ENCODE measurements around the gene RYR3.

GRCh38 chr15:33586786-33587697 is 276.3 kb downstream of the RYR3 start:
- TF ChIP-seq UBTF (CRISPR knock-in tag; IDR thresholded peaks at IDR 0.05) (no peak), RBAK (CRISPR knock-in tag; IDR thresholded peaks at IDR 0.05) (no peak), FOSL2 (CRISPR knock-in tag; IDR thresholded peaks at IDR 0.05) (no peak), TFE3 (CRISPR knock-in tag; IDR thresholded peaks at IDR 0.05) (no peak), CTCF (CRISPR knock-in tag; IDR thresholded peaks at IDR 0.05) (no peak), ZNF792 (CRISPR knock-in tag; IDR thresholded peaks at IDR 0.05) (no peak), THAP11 (CRISPR knock-in tag; IDR thresholded peaks at IDR 0.05) (no peak), GABPA (IDR thresholded peaks at IDR 0.05; ENCODE audit: low read depth, low read length) (no peak), GABPA (CRISPR knock-in tag; IDR thresholded peaks at IDR 0.05; ENCODE audit: low read depth) (no peak), MYC (CRISPR knock-in tag; IDR thresholded peaks at IDR 0.05; ENCODE audit: borderline replicate concordance) (no peak), BRF2 (CRISPR knock-in tag; IDR thresholded peaks at IDR 0.05) (no peak), RXRB (CRISPR knock-in tag; IDR thresholded peaks at IDR 0.05; ENCODE audit: borderline replicate concordance) (no peak), NFIC (IDR thresholded peaks at IDR 0.05; ENCODE audit: low read length) (no peak)

Data from HepG2 (cell line).